ENCODE measurements around the gene UST. TPM values are rescaled to one million over a fixed set of nuclear protein-coding genes. Genes with fewer than 3 reads are reported as not detected.

UST gene
- total RNA-seq, 1 donor from 2014 or later: 5.5 TPM

DNA sequence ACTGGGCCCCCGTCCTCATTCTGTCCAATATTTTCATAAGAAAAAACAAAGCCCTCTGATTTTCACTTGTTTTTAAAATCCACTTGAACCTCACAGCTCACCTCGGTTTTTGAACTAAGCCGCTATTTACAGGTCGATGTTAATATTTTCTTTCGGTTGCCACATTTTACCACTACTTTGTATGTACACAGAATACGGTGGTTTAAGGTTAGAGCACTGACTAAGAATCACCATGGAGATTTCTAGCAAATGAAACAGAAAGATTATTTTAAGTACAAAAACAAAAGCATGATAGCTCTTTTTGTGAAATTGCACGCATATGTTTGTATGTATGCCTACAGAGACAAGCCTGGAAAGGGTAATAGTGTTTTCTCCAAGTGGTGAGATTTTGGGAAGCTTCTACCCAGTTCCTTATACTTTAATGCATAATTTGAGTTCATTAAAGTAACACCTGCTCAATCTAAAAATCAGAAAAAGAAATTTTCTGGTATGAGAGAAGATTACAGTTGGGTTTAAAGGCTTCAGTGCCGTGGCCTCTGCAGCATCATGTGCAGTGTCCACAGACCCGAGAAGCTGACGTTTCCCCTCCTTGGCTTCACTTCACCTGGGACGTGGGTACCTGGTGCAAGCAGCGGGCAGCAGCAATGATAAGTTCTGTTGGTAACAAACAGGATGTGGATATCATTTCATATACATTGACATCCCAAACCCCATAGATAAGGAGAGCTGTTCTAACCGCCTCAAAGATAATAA lies 144.0 kb downstream of the UST start:
- Mint-ChIP-seq H3K4me1 (peaks cover 11% of the 10 kb centered on the region), H3K27me3 (ENCODE audit: low read depth) (no peaks in the 10 kb centered on the region), H3K36me3 (ENCODE audit: low read depth) (peaks cover 11% of the 10 kb centered on the region), H3K4me3 (no peak overlapping the region), H3K9me3 (no peaks in the 10 kb centered on the region), H3K27ac (ENCODE audit: unreplicated experiment) (no peak overlapping the region)
- no peak for DNase-seq (ENCODE audit: low read depth, low spot score)
- TF ChIP-seq, protein P1, sequence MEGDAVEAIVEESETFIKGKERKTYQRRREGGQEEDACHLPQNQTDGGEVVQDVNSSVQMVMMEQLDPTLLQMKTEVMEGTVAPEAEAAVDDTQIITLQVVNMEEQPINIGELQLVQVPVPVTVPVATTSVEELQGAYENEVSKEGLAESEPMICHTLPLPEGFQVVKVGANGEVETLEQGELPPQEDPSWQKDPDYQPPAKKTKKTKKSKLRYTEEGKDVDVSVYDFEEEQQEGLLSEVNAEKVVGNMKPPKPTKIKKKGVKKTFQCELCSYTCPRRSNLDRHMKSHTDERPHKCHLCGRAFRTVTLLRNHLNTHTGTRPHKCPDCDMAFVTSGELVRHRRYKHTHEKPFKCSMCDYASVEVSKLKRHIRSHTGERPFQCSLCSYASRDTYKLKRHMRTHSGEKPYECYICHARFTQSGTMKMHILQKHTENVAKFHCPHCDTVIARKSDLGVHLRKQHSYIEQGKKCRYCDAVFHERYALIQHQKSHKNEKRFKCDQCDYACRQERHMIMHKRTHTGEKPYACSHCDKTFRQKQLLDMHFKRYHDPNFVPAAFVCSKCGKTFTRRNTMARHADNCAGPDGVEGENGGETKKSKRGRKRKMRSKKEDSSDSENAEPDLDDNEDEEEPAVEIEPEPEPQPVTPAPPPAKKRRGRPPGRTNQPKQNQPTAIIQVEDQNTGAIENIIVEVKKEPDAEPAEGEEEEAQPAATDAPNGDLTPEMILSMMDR (conservative IDR thresholded peaks at IDR 0.05): no peak

DNA sequence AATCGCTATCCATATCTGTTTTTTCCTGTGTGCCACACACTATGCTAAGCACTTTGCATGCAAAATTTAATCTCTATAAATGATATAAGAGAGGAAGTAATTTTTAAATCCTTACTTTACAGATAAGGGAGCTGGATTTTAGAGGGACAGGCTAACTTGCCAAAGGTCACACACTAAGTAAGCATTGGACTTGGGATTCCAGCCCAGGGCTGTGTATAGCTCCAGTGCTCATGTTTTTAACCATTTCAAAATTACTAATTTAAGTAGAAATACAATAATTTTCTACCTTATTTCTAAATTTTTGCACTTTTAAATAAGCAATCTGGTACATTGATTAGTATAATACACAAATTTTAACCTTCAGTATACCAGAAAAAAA lies 144.6 kb downstream of the UST start:
- H3K4me1 Mint-ChIP-seq: peaks cover 11% of the 10 kb centered on the region
- H3K27ac Mint-ChIP-seq (ENCODE audit: unreplicated experiment): no peak overlapping the region
- TF ChIP-seq, protein P1 (conservative IDR thresholded peaks at IDR 0.05): no peak
- H3K27me3 Mint-ChIP-seq (ENCODE audit: low read depth): no peaks in the 10 kb centered on the region
- H3K9me3 Mint-ChIP-seq: no peaks in the 10 kb centered on the region
- H3K4me3 Mint-ChIP-seq: no peak overlapping the region
- peaks cover 11% of the 10 kb centered on the region for H3K36me3 Mint-ChIP-seq (ENCODE audit: low read depth)
- DNase-seq (ENCODE audit: low read depth, low spot score): no peak

DNA sequence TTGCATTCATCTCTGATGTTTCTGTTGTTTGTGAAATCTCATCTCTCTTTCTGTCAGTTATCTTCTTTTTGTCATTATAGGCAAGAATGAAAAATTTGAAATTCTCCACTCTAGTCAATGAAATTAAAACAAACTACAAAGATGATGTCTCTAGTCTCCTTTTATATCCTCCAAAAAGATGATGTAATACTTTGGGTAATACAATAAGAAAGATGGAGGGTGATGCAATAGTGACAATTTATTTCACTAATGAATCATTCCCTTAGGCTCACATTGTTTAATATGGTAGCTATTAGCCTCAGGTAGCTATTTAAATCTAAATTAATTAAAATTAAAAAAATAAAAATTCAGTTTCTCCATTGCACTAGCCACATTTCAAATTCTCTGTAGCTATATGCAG lies 145.4 kb downstream of the UST start:
- no peak for DNase-seq (ENCODE audit: low read depth, low spot score)
- Mint-ChIP-seq H3K27me3 (ENCODE audit: low read depth) (no peaks in the 10 kb centered on the region), H3K4me1 (peaks cover 6% of the 10 kb centered on the region), H3K36me3 (ENCODE audit: low read depth) (peaks cover 11% of the 10 kb centered on the region), H3K4me3 (no peak overlapping the region), H3K9me3 (no peaks in the 10 kb centered on the region), H3K27ac (ENCODE audit: unreplicated experiment) (no peak overlapping the region)
- TF ChIP-seq, protein P1 (conservative IDR thresholded peaks at IDR 0.05): no peak

DNA sequence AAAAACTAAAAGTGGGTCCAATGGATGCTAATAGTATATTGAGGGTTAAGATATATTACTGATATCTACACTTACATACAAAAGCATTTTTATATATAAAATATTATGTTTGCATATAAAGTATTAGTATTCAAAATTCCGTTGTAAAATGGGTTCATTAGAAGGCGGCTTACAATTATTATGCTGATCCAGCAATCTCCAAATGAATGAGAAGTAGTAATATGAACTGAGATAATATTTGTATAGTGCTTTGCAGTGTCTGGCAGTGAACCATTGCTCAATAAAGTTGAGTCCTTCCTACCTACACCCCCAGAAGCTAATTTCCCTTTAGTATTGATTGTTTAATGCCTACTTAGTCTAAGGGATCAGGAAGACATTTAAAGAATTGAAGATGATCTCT lies 146.2 kb downstream of the UST start:
- Mint-ChIP-seq H3K27ac (ENCODE audit: unreplicated experiment) (no peak overlapping the region), H3K27me3 (ENCODE audit: low read depth) (no peaks in the 10 kb centered on the region), H3K9me3 (no peaks in the 10 kb centered on the region), H3K4me1 (peaks cover 1% of the 10 kb centered on the region), H3K4me3 (no peak overlapping the region), H3K36me3 (ENCODE audit: low read depth) (peaks cover 9% of the 10 kb centered on the region)
- DNase-seq (ENCODE audit: low read depth, low spot score): no peak
- TF ChIP-seq, protein P1 (conservative IDR thresholded peaks at IDR 0.05): no peak

DNA sequence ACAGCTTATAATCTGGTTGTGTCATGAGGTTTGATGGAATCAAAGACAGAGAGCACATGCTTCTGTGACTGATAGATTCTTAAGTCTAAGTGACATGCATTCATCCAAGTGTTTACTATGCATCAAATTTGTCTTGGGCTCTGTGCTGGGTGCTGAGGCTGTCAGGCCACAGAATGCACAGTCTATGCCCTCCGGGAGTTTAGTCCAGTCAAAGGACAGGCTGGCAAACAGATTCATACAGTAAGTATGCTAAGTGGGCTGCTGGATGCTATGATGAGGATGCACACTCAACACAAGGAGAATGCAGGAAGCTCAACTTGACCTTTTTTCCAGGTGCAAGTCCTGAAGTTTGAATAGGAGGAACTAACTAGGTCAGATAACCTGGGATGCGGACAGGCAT lies 146.7 kb downstream of the UST start:
- Mint-ChIP-seq H3K4me1 (no peaks in the 10 kb centered on the region), H3K36me3 (ENCODE audit: low read depth) (peaks cover 7% of the 10 kb centered on the region), H3K9me3 (no peaks in the 10 kb centered on the region), H3K4me3 (no peak overlapping the region), H3K27ac (ENCODE audit: unreplicated experiment) (no peak overlapping the region), H3K27me3 (ENCODE audit: low read depth) (no peaks in the 10 kb centered on the region)
- TF ChIP-seq, protein P1 (conservative IDR thresholded peaks at IDR 0.05): no peak
- no peak for DNase-seq (ENCODE audit: low read depth, low spot score)
